NT2/D1 (cell line): ENCODE measurements around the gene REPS1.
A peak's percentile ranks its signal among the peaks of the same experiment; 100 is the strongest.
"Not testable (repeated sequence)": the region's sequence is repeated elsewhere in the genome, so short reads cannot be mapped to it uniquely, and the experiment has no call there.

ENCODE experiments used
- DNase-seq: peaks from one replicate; pipeline ENCODE4 v3.0.0-alpha.2; 2011; ENCODE audit warnings: low read depth, low spot score
- H3K27me3 ChIP-seq: 2 replicates; pipeline ENCODE4 v1.6.0; 2011; ENCODE audit warnings: mild to moderate bottlenecking; ENCODE audit not compliant: insufficient read length, insufficient read depth
- H3K36me3 ChIP-seq: 2 replicates; pipeline ENCODE4 v1.6.1; 2011; ENCODE audit warnings: mild to moderate bottlenecking, low read length, mixed read lengths; ENCODE audit not compliant: insufficient read depth, insufficient read length
- H3K4me1 ChIP-seq: 2 replicates; pipeline ENCODE4 v1.5.1; 2011; ENCODE audit not compliant: insufficient read depth, insufficient read length
- H3K4me3 ChIP-seq: 2 replicates; pipeline ENCODE4 v1.5.1; 2011; ENCODE audit warnings: low read depth; ENCODE audit not compliant: insufficient read length
- H3K9ac ChIP-seq: 2 replicates; pipeline ENCODE4 v1.6.0; 2011; ENCODE audit warnings: low read depth; ENCODE audit not compliant: insufficient read length
- H3K9me3 ChIP-seq: 2 replicates; pipeline ENCODE4 v1.5.1; 2011; ENCODE audit warnings: mild to moderate bottlenecking, low read length; ENCODE audit not compliant: insufficient read depth
- SUZ12 ChIP-seq: IDR thresholded peaks from 2 replicates; pipeline ENCODE4 v1.6.1; 2011; ENCODE audit not compliant: insufficient read length, insufficient read depth; ENCODE audit errors: extremely low read depth
- YY1 ChIP-seq: IDR thresholded peaks from 2 replicates; pipeline ENCODE4 v1.6.1; 2011; ENCODE audit not compliant: insufficient read length, insufficient read depth
- ZNF274 ChIP-seq: IDR thresholded peaks from 2 replicates; pipeline ENCODE4 v1.6.1; 2011; ENCODE audit warnings: mild to moderate bottlenecking, low read depth, low read length

Gene REPS1

DNA sequence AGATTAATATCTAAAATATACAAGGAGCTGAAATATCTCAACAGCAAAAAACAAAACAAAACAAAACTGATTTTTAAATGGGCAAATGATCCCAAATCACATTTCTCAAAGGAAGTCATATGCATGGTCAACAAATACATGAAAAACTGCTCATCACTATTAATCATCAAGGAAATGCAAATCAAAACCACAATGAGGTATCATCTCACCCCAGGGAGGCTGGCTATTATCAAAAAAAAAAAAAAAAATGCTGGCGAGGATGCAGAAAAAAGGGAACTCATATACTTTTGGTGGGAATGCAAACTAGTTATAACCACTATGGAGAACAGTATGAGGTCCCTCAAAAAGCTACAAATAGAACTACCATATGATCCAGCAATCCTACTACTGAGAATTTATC lies 34.6 kb downstream of the REPS1 start:
- TF ChIP-seq SUZ12 (no peak), ZNF274 (no peak), YY1 (no peak)
- Histone ChIP-seq H3K4me1 (no peaks in the 10 kb centered on the region), H3K27me3 (no peaks in the 10 kb centered on the region), H3K9me3 (no peaks in the 10 kb centered on the region), H3K4me3 (no peak overlapping the region), H3K9ac (no peak overlapping the region), H3K36me3 (no peaks in the 10 kb centered on the region)
- DNase-seq, result no peak

DNA sequence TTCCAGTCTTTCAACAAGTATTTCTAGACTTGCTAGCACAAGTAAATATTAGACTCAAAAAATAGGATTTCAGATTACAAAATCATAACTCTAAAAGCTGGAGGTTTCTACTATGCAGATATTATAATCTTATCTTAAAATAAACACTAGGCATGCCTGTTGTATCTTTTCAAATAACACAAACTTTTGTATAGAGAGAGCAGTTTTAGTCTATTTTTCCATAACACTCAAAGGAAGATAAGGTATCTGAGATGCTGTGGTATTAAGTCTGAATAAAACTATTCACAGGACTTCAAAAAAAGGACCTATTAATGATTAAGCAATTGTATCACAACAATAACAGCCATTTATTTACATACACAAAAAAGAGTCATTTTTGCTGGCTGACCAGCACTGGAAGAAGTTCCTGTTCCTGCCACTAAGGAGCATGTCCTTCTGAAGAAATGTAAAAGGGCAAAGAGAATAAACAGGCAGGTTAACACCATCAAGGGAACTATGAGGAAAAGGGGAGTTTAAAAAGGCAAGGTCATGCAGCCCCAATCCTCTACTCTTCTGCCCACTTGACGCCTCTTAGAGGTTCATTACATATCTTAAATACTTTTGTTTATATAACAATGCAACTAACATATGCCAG lies 39.4 kb downstream of the REPS1 start:
- Histone ChIP-seq H3K27me3 (no peaks in the 10 kb centered on the region), H3K36me3 (peaks cover 17% of the 10 kb centered on the region), H3K4me3 (no peak overlapping the region), H3K4me1 (no peaks in the 10 kb centered on the region), H3K9me3 (no peaks in the 10 kb centered on the region), H3K9ac (no peak overlapping the region)
- DNase-seq, result no peak
- TF ChIP-seq SUZ12, result no peak
- no peak for TF ChIP-seq YY1
- no peak for TF ChIP-seq ZNF274

DNA sequence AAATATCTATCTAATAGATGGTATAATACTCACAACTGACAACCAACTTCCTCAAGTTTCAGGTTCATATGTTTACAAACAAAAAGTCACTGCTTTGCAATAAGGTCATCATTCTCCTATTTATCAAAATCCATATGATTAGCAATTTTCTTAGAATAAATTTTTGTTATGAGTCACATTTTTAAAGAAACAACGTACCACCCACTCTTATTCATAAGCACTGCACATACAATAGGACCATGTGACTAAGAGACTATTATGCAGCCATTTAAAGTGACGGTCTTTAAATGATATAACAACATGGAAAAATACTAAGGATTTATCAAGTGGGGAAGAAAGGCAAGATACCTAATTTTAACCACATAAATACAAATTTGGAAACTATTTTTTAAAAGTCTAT lies 40.0 kb downstream of the REPS1 start:
- H3K4me3 ChIP-seq, result no peak overlapping the region
- H3K9ac ChIP-seq, result no peak overlapping the region
- H3K36me3 ChIP-seq, result peaks cover 21% of the 10 kb centered on the region
- H3K9me3 ChIP-seq, result no peaks in the 10 kb centered on the region
- DNase-seq, result no peak
- no peak for TF ChIP-seq ZNF274
- no peak for TF ChIP-seq SUZ12
- TF ChIP-seq YY1, result no peak
- H3K4me1 ChIP-seq, result no peaks in the 10 kb centered on the region
- no peaks in the 10 kb centered on the region for H3K27me3 ChIP-seq

DNA sequence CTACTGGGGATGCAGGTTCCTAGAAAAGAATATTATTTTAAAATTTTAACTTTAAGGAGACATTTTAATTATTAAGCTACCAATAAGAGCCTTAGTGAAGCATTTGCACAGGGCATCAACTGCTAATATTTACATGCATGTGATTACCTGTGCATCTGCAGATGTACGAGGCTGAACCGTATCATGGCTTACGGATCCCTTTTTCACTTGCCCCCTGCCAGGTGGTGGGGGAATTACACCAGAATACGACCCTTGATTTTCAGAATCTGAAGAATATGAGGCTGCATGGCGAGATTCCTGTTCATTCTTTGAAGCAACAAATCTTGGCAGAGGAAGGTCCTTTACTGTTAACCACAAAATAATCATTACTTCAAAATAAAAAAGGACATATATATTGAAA lies 42.7 kb downstream of the REPS1 start:
- no peak overlapping the region for H3K9ac ChIP-seq
- no peaks in the 10 kb centered on the region for H3K4me1 ChIP-seq
- H3K4me3 ChIP-seq, result no peak overlapping the region
- no peaks in the 10 kb centered on the region for H3K27me3 ChIP-seq
- TF ChIP-seq ZNF274 (no peak), SUZ12 (no peak), YY1 (no peak)
- no peaks in the 10 kb centered on the region for H3K9me3 ChIP-seq
- peaks cover 25% of the 10 kb centered on the region for H3K36me3 ChIP-seq
- peak; percentile 3 for DNase-seq

DNA sequence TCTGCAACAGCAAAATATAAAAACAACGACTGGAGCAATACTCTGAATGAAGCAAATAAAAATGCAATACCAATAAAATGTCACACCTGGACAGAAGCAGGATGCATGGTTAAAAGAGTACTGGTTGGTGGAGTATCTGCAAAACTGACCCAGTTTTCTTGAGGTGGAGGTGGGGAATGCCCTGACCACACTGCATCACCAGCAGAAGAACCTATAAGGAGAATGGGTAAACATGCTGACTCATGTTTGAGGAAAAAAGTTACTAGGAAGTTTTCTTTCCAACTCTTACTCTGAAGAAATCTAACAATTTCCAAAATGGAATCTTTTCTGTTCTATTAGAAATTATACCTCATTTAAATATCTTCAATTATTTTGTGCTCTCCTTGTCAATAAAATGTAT lies 43.6 kb downstream of the REPS1 start:
- H3K27me3 ChIP-seq, result no peaks in the 10 kb centered on the region
- no peaks in the 10 kb centered on the region for H3K9me3 ChIP-seq
- peaks cover 29% of the 10 kb centered on the region for H3K36me3 ChIP-seq
- H3K4me1 ChIP-seq, result no peaks in the 10 kb centered on the region
- no peak for DNase-seq
- TF ChIP-seq YY1 (no peak), SUZ12 (no peak), ZNF274 (no peak)
- no peak overlapping the region for H3K4me3 ChIP-seq
- no peak overlapping the region for H3K9ac ChIP-seq

DNA sequence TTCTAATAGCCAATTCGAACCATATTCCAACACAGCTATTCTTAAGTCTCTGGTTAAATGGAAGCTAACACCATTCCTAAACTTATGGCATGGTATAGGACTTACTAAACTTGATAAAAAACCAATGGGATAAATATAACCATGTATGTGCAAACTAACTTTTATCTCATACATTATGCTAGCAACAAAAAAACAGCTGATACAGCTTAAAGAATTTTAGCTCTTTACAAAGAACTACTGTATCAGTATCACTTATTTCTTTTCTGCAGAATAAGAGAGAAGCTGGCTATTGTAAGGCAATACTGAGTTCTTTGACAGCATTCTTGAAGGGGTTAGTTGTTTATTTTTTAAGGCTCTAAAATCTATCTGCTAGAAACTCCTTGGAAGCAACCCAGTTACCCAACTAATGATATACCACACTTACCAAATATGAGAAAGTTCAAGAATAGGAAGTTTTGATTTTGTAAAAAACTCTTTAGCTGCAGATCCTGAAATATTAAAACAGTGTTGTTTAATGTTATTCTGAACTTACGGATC lies 44.9 kb downstream of the REPS1 start:
- Histone ChIP-seq H3K9ac (no peak overlapping the region), H3K4me3 (no peak overlapping the region), H3K36me3 (peaks cover 29% of the 10 kb centered on the region), H3K9me3 (no peaks in the 10 kb centered on the region; the same call in 1 of the 2 replicates), H3K4me1 (no peaks in the 10 kb centered on the region), H3K27me3 (no peaks in the 10 kb centered on the region)
- no peak for DNase-seq
- TF ChIP-seq YY1 (no peak), ZNF274 (no peak), SUZ12 (no peak)

DNA sequence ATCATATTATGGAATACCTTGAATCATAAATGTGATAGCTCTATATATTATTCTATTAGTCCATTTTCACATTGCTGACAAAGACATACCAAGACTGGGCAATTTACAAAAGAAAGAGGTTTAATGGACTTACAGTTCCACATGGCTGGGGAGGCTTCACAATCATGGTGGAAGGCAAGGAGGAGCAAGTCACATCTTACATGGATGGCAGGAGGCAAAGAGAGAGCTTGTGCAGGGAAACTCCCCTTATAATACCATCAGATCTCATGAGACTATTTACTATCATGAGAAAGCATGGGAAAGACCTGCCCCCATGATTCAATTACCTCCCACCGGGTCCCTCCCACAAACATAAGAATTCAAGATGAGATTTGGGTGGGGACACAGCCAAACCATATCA lies 51.2 kb downstream of the REPS1 start:
- H3K36me3 ChIP-seq, result peaks cover 12% of the 10 kb centered on the region
- not testable (repeated sequence) for H3K9ac ChIP-seq, DNase-seq, H3K4me3 ChIP-seq, H3K27me3 ChIP-seq, H3K9me3 ChIP-seq, H3K4me1 ChIP-seq

DNA sequence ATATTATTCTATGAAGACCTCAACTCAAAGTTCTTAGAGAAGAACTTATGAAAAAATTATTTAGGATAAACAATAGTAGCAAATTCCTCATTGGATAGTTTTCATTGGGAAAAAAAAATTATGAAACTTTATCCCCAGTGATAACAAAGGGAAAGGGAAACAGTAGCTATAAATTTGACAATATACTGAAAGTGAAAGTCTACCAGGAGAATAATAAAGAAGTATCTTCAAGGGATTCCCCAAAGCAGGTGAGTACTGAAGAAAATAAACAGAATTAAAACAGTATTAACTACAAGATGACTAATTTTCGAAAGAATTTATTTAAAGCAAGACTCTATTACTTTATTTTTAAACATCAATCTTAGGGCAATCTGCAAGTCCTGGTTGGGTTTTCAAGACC lies 56.4 kb downstream of the REPS1 start:
- DNase-seq, result no peak
- Histone ChIP-seq H3K9me3 (no peaks in the 10 kb centered on the region; the same call in 1 of the 2 replicates), H3K4me1 (no peaks in the 10 kb centered on the region), H3K36me3 (peaks cover 10% of the 10 kb centered on the region), H3K27me3 (no peaks in the 10 kb centered on the region), H3K9ac (no peak overlapping the region), H3K4me3 (no peak overlapping the region)
- TF ChIP-seq ZNF274 (no peak), YY1 (no peak), SUZ12 (no peak)
